A673 (cell line): ENCODE results near the gene SLC22A2.

Experiments used
- CTCF ChIP-seq: fragments of 300-800, 200-600 bp; sonication (generic); conservative IDR thresholded peaks from 2 replicates; pipeline ENCODE4 v1.5.1; 2017; ENCODE audit warnings: low read depth, mild to moderate bottlenecking, antibody characterized with exemption, low read length, moderate library complexity, mixed read lengths
- EZH2 ChIP-seq: fragments of 200-600 bp; sonication (generic); IDR thresholded peaks from 2 replicates; pipeline ENCODE4 v1.6.1; 2017; ENCODE audit warnings: borderline replicate concordance, low read depth, mild to moderate bottlenecking, mixed read lengths, antibody characterized with exemption, low read length; ENCODE audit not compliant: poor library complexity, severe bottlenecking

DNA sequence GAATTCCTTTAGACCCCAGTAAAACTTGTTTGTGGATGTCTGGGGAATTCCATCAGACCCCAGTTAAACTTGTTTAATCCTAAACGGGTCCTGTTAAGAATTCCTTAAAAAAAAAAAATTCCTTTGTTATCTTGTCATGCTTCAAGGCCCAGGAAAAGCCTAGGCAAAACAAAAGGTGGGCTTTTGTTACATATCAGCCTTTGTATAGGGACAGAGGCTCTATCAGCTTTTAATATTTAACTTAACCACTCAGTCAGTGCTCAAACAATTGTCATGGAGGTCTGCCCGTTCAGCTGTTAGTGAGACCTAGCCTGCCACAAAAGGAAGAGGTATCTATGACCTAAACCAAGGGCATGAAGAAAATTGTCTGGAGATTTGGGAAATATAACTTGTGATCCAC is 83.9 kb downstream of the SLC22A2 start:
- TF ChIP-seq CTCF (no peak), EZH2 (no peak)
